Progenitor cell of endocrine pancreas (in vitro differentiated cells): ENCODE measurements around the gene TMEM178B. TPM values are rescaled to one million over a fixed set of nuclear protein-coding genes. Genes with fewer than 3 reads are reported as not detected.
"Not testable (repeated sequence)": the region's sequence is repeated elsewhere in the genome, so short reads cannot be mapped to it uniquely, and the experiment has no call there.

Source experiments
- DNase-seq: peaks from one replicate; pipeline ENCODE4 v3.0.0; 2021; ENCODE audit warnings: low spot score; ENCODE audit not compliant: unreplicated experiment
- H3K27ac Mint-ChIP-seq: 2 replicates; pipeline ENCODE4 v1.8.0; 2021; ENCODE audit warnings: mild to moderate bottlenecking, moderate library complexity, mixed read lengths
- H3K27me3 Mint-ChIP-seq: 2 replicates; pipeline ENCODE4 v1.8.0; 2021; ENCODE audit warnings: mixed read lengths
- H3K36me3 Mint-ChIP-seq: 2 replicates; pipeline ENCODE4 v1.8.0; 2022; ENCODE audit warnings: mixed read lengths; ENCODE audit not compliant: insufficient read depth
- H3K4me1 Mint-ChIP-seq: 2 replicates; pipeline ENCODE4 v1.8.0; 2021; ENCODE audit warnings: low read depth, mixed read lengths
- H3K4me3 Mint-ChIP-seq: 2 replicates; pipeline ENCODE4 v1.8.0; 2021; ENCODE audit warnings: low read depth, mild to moderate bottlenecking, moderate library complexity, mixed read lengths
- H3K9me3 Mint-ChIP-seq: 2 replicates; pipeline ENCODE4 v1.8.0; 2021; ENCODE audit warnings: low read depth, mixed read lengths
- total RNA-seq: library from RNA; stranded (reverse); gene quantifications from 2 replicates; pipeline ENCODE4 v1.2.1, GENCODE V29; 2021
- TF ChIP-seq, protein P1 (sequence below): fragments of 200-600 bp; sonication (generic); IDR thresholded peaks from one replicate; pipeline ENCODE4 v1.5.0; 2021; ENCODE audit warnings: antibody characterized with exemption, mild to moderate bottlenecking; ENCODE audit not compliant: unreplicated experiment

The TMEM178B gene
- total RNA-seq, 1 donor from 2014 or later, result 2.8 TPM

- H3K27ac Mint-ChIP-seq, result no peak overlapping the region
- no peak overlapping the region for H3K4me3 Mint-ChIP-seq
- no peaks in the 10 kb centered on the region for H3K36me3 Mint-ChIP-seq
- H3K27me3 Mint-ChIP-seq, result no peaks in the 10 kb centered on the region
- no peaks in the 10 kb centered on the region for H3K9me3 Mint-ChIP-seq
- DNase-seq, result no peak
- no peaks in the 10 kb centered on the region for H3K4me1 Mint-ChIP-seq
- TF ChIP-seq, protein P1, sequence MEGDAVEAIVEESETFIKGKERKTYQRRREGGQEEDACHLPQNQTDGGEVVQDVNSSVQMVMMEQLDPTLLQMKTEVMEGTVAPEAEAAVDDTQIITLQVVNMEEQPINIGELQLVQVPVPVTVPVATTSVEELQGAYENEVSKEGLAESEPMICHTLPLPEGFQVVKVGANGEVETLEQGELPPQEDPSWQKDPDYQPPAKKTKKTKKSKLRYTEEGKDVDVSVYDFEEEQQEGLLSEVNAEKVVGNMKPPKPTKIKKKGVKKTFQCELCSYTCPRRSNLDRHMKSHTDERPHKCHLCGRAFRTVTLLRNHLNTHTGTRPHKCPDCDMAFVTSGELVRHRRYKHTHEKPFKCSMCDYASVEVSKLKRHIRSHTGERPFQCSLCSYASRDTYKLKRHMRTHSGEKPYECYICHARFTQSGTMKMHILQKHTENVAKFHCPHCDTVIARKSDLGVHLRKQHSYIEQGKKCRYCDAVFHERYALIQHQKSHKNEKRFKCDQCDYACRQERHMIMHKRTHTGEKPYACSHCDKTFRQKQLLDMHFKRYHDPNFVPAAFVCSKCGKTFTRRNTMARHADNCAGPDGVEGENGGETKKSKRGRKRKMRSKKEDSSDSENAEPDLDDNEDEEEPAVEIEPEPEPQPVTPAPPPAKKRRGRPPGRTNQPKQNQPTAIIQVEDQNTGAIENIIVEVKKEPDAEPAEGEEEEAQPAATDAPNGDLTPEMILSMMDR, result no peak
These were observed 300.6 kb downstream of the TMEM178B start for GRCh38 chr7:141374425-141374824.

DNA sequence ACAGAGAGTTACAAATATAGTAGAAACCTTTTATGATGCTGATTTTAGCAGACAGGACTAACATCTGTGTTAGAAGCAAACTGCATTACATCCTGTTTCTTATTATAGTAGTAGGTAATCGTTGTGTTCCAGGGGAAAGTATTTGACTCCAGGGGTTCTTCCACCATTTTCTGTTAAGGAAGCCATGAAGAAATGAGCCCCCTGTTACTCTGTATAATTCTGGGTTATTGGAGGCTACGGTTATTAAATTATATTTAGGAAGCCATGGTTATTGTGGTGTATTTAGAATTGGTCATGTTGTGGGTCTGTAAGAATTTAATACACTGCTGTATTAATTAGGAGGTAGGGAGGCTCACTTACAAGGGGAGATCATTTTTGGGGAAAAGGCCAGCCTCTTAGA is 301.6 kb downstream of the TMEM178B start:
- no peak overlapping the region for H3K4me3 Mint-ChIP-seq
- H3K4me1 Mint-ChIP-seq, result no peaks in the 10 kb centered on the region

DNA sequence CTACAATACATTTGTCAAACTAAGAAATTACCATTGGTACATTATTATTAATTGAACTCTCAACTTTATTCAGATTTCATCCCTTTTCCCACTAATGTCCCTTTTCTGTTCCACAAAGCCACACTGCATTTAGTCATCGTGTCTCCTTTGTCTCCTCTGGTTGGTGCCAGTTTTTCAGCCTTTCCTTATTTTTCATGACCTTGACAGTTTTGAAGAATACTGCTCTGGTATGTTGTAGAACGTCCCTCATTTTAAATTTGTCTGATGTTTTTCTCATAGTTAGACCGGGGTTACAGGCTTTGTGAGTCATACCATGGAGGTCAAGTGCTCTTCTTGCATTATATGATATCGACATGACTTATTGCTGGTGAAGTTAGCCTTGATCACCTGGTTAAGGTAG is 304.0 kb downstream of the TMEM178B start:
- Mint-ChIP-seq H3K27ac (no peak overlapping the region), H3K36me3 (no peaks in the 10 kb centered on the region)

More for the DNA sequence above, 301.6 kb downstream of the TMEM178B start:
- H3K27me3 Mint-ChIP-seq, result no peaks in the 10 kb centered on the region
- TF ChIP-seq, protein P1, result no peak
- no peak overlapping the region for H3K27ac Mint-ChIP-seq
- no peaks in the 10 kb centered on the region for H3K9me3 Mint-ChIP-seq
- DNase-seq, result no peak
- H3K36me3 Mint-ChIP-seq, result no peaks in the 10 kb centered on the region

DNA sequence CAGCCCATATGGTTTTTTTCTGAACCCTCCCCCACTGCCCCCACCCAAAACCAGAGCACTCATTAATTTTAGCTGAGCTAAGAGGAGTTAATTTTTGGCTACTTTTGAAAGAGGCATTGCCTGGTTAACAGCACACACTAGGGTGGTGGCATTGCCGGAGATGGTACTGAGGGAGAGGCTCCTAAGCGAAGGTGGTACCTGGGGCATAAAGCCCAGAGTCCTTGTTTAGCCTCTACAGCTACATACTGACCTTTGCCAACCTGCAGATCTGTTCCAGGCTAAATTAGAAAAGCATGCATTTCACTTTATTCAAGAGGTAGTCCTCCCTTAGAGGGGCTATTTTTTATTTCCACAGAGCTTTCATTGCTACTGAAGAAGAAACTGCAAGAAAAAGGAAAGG is 304.5 kb downstream of the TMEM178B start:
- Mint-ChIP-seq H3K4me1 (no peaks in the 10 kb centered on the region), H3K9me3 (no peaks in the 10 kb centered on the region), H3K4me3 (no peak overlapping the region), H3K27ac (no peak overlapping the region), H3K36me3 (no peaks in the 10 kb centered on the region), H3K27me3 (no peaks in the 10 kb centered on the region)
- no peak for DNase-seq
- TF ChIP-seq, protein P1, result no peak

More for the DNA sequence above, 304.0 kb downstream of the TMEM178B start:
- Mint-ChIP-seq H3K4me1 (no peaks in the 10 kb centered on the region), H3K27me3 (no peaks in the 10 kb centered on the region), H3K9me3 (no peaks in the 10 kb centered on the region), H3K4me3 (no peak overlapping the region)
- TF ChIP-seq, protein P1, result no peak
- no peak for DNase-seq

DNA sequence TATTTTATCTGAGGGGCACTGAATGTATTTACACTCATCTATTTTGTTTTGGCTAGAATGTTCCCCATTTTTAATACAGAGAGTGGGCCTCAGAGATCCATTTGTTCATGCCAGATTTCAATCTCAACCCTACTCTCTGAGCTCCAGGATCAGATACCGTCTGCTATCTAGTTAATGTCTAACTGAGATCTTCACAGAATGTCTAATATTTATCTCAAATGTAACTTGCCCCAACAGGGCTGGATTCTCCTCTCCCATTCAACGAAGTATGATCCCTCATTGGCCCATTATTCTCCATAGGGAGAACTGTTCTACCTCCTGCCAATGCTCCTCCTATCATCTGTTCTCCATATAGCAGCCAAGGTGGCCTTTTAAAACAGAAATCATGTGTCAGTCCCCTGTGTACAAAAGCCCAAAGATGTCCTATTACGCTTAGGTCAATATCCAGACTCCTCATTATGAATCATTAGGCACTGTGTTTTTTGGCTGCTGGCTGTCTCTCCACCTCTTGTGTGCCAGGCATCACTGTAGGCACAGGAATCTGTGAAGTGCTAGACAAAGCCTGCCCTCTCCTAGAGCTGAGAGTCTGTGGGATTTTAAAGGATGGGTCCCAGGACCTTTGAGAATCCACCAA is 308.0 kb downstream of the TMEM178B start:
- Mint-ChIP-seq H3K4me3 (no peak overlapping the region), H3K27ac (no peak overlapping the region), H3K4me1 (no peaks in the 10 kb centered on the region), H3K9me3 (peaks cover 3% of the 10 kb centered on the region), H3K36me3 (no peaks in the 10 kb centered on the region), H3K27me3 (no peaks in the 10 kb centered on the region)
- TF ChIP-seq, protein P1, result no peak
- DNase-seq, result no peak

DNA sequence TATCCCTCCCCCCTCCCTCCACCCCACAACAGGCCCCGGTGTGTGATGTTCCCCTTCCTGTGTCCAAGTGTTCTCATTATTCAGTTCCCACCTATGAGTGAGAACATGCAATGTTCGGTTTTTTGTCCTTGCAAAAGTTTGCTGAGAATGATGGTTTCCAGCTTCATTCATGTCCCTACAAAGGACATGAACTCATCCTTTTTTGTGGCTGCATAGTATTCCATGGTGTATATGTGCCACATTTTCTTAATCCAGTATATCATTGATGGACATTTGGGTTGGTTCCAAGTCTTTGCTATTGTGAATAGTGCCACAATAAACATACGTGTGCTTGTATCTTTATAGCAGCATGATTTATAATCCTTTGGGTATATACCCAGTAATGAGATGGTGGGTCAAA is 309.5 kb downstream of the TMEM178B start:
- not testable (repeated sequence) for H3K27ac Mint-ChIP-seq, H3K27me3 Mint-ChIP-seq, H3K4me1 Mint-ChIP-seq, H3K36me3 Mint-ChIP-seq, H3K9me3 Mint-ChIP-seq, DNase-seq, H3K4me3 Mint-ChIP-seq
